Mucosa of rectum (tissue), 2 donors: Measurements from ENCODE around the gene DPYSL4.

Source experiments
- H3K27ac ChIP-seq, 2 donors: one replicate each; pipeline ENCODE4 v1.7.0; 2013; ENCODE audit warnings: inconsistent platforms in 2 of 2, low read depth in 2 of 2, low read length in 2 of 2
- H3K27me3 ChIP-seq, 2 donors: one replicate each; pipeline ENCODE4 v1.7.0; 2013; ENCODE audit warnings: low read length in 2 of 2; ENCODE audit not compliant: control insufficient read depth in 2 of 2, insufficient read depth in 2 of 2
- H3K36me3 ChIP-seq, 2 donors: one replicate each; pipeline ENCODE4 v1.7.0; 2013; ENCODE audit warnings: low read length in 2 of 2; ENCODE audit not compliant: control insufficient read depth in 2 of 2, insufficient read depth in 2 of 2
- H3K4me1 ChIP-seq, 2 donors: one replicate each; pipeline ENCODE4 v1.7.0; 2013; ENCODE audit warnings: low read length in 2 of 2, mild to moderate bottlenecking in 1 of 2; ENCODE audit not compliant: control insufficient read depth in 2 of 2, insufficient read depth in 2 of 2
- H3K4me3 ChIP-seq, 2 donors: one replicate each; pipeline ENCODE4 v1.7.0; 2013; ENCODE audit warnings: low read length in 2 of 2
- H3K9ac ChIP-seq, 2 donors: one replicate each; pipeline ENCODE4 v1.7.0; 2013; ENCODE audit warnings: low read length in 2 of 2, low read depth in 1 of 2, mild to moderate bottlenecking in 1 of 2
- H3K9me3 ChIP-seq, 2 donors: one replicate each; pipeline ENCODE4 v1.7.0; 2013; ENCODE audit warnings: low read length in 2 of 2; ENCODE audit not compliant: control insufficient read depth in 2 of 2
- donor health status: healthy.
- donor health status: Normal muscosa, but diverticular disease.

The DPYSL4 gene

GRCh38 chr10:132202070-132202970, 15.6 kb downstream of the DPYSL4 start:
- no peak overlapping the region for H3K4me3 ChIP-seq
- no peaks in the 10 kb centered on the region for H3K4me1 ChIP-seq
- no peak overlapping the region for H3K9ac ChIP-seq
- H3K27ac ChIP-seq, result no peak overlapping the region
- no peaks in the 10 kb centered on the region for H3K9me3 ChIP-seq
- H3K36me3 ChIP-seq, result no peaks in the 10 kb centered on the region
- H3K27me3 ChIP-seq, result no peaks in the 10 kb centered on the region

- no peak overlapping the region for H3K27ac ChIP-seq
- no peaks in the 10 kb centered on the region for H3K27me3 ChIP-seq
- H3K4me3 ChIP-seq, result no peak overlapping the region
- H3K36me3 ChIP-seq, result no peaks in the 10 kb centered on the region
- H3K9ac ChIP-seq, result no peak overlapping the region
- H3K9me3 ChIP-seq, result no peaks in the 10 kb centered on the region
- H3K4me1 ChIP-seq, result no peaks in the 10 kb centered on the region
These were observed 16.7 kb downstream of the DPYSL4 start for GRCh38 chr10:132203256-132204077.

- H3K36me3 ChIP-seq, result no peaks in the 10 kb centered on the region
- H3K4me1 ChIP-seq, result no peaks in the 10 kb centered on the region
- no peaks in the 10 kb centered on the region for H3K9me3 ChIP-seq
- H3K4me3 ChIP-seq, result no peak overlapping the region
- H3K27me3 ChIP-seq, result no peaks in the 10 kb centered on the region
- no peak overlapping the region for H3K9ac ChIP-seq
- H3K27ac ChIP-seq, result no peak overlapping the region
These were observed 17.5 kb downstream of the DPYSL4 start for GRCh38 chr10:132204078-132204780.

- Histone ChIP-seq H3K9ac (no peak overlapping the region), H3K9me3 (no peaks in the 10 kb centered on the region), H3K27me3 (no peaks in the 10 kb centered on the region), H3K4me1 (no peaks in the 10 kb centered on the region), H3K4me3 (no peak overlapping the region), H3K27ac (no peak overlapping the region), H3K36me3 (no peaks in the 10 kb centered on the region)
These were observed 18.2 kb downstream of the DPYSL4 start for GRCh38 chr10:132204781-132205473.

- no peaks in the 10 kb centered on the region for H3K9me3 ChIP-seq
- H3K36me3 ChIP-seq, result no peaks in the 10 kb centered on the region
- H3K27ac ChIP-seq, result no peak overlapping the region
- H3K4me3 ChIP-seq, result no peak overlapping the region
- H3K27me3 ChIP-seq, result no peaks in the 10 kb centered on the region
- no peak overlapping the region for H3K9ac ChIP-seq
- no peaks in the 10 kb centered on the region for H3K4me1 ChIP-seq
These were observed 19.1 kb downstream of the DPYSL4 start for GRCh38 chr10:132205650-132206376.

GRCh38 chr10:132206377-132206745, 19.6 kb downstream of the DPYSL4 start:
- Histone ChIP-seq H3K27me3 (no peaks in the 10 kb centered on the region), H3K36me3 (no peaks in the 10 kb centered on the region), H3K9ac (no peak overlapping the region), H3K9me3 (no peaks in the 10 kb centered on the region), H3K4me1 (no peaks in the 10 kb centered on the region), H3K4me3 (no peak overlapping the region), H3K27ac (no peak overlapping the region)

GRCh38 chr10:132206806-132207535, 20.2 kb downstream of the DPYSL4 start:
- no peaks in the 10 kb centered on the region for H3K27me3 ChIP-seq
- H3K9me3 ChIP-seq, result no peaks in the 10 kb centered on the region
- no peaks in the 10 kb centered on the region for H3K36me3 ChIP-seq
- no peaks in the 10 kb centered on the region for H3K4me1 ChIP-seq
- no peak overlapping the region for H3K27ac ChIP-seq
- H3K9ac ChIP-seq, result no peak overlapping the region
- H3K4me3 ChIP-seq, result no peak overlapping the region

GRCh38 chr10:132207536-132208461, 21.1 kb downstream of the DPYSL4 start:
- no peak overlapping the region for H3K9ac ChIP-seq
- no peaks in the 10 kb centered on the region for H3K9me3 ChIP-seq
- no peak overlapping the region for H3K27ac ChIP-seq

More at GRCh38 chr10:132207536-132208461, 21.1 kb downstream of the DPYSL4 start:
- Histone ChIP-seq H3K36me3 (no peaks in the 10 kb centered on the region), H3K27me3 (no peaks in the 10 kb centered on the region), H3K4me1 (no peaks in the 10 kb centered on the region), H3K4me3 (no peak overlapping the region)
